PFSK-1 (cell line): ENCODE data around the gene NT5C1A.

Experiments used
- FOXP2 ChIP-seq: optimal IDR thresholded peaks from 2 replicates; pipeline ENCODE3; 2011; ENCODE audit warnings: borderline replicate concordance, control low read depth, inconsistent platforms; ENCODE audit not compliant: insufficient read depth; ENCODE audit errors: extremely low read length, extremely low read depth
- POLR2AphosphoS5 ChIP-seq: IDR thresholded peaks from 2 replicates; pipeline ENCODE4 v1.6.1; 2012; ENCODE audit warnings: low read depth, mild to moderate bottlenecking, control low read depth, low read length, moderate library complexity
- SIN3A ChIP-seq: IDR thresholded peaks from 2 replicates; pipeline ENCODE4 v1.6.1; 2012; ENCODE audit warnings: mild to moderate bottlenecking, low read length, moderate library complexity, borderline replicate concordance; ENCODE audit not compliant: insufficient read depth
- TAF1 ChIP-seq: IDR thresholded peaks from 2 replicates; pipeline ENCODE4 v1.6.1; 2012; ENCODE audit warnings: low read length, control low read depth, borderline replicate concordance; ENCODE audit not compliant: insufficient read depth
- TF ChIP-seq, protein P1 (sequence below), 2 experiments: IDR thresholded peaks; 2 replicates each; pipeline versions ENCODE4 v1.6.1 to v1.8.0; 2011 to 2012; ENCODE audit warnings: low read depth in 2 of 2, low read length in 2 of 2, control low read depth in 1 of 2, inconsistent platforms in 1 of 2, mild to moderate bottlenecking in 1 of 2, moderate library complexity in 1 of 2; ENCODE audit not compliant: insufficient read depth in 1 of 2

NT5C1A gene

DNA sequence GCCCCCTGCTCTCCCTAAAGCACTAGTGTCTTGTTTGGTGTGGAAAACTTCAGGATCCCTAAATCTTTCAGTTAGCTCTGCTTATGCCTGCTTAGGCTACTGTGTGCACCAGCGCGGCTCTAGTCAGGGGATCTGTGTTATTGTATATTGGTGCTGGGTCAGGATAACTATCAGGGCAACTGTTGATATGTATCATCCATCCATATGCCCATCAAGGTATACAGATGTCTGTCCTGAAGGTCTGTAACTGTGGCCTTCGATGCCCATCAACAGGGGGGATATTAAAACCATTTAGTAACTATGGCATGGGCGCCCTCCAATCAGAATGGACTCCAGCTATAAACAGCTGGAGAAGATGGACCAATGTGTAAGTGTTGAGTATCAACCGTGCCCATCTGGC is 12.4 kb downstream of the NT5C1A start:
- no peak for TF ChIP-seq FOXP2
- TF ChIP-seq SIN3A: no peak
- no peak for TF ChIP-seq POLR2AphosphoS5
- TF ChIP-seq TAF1: no peak
- TF ChIP-seq, protein P1, sequence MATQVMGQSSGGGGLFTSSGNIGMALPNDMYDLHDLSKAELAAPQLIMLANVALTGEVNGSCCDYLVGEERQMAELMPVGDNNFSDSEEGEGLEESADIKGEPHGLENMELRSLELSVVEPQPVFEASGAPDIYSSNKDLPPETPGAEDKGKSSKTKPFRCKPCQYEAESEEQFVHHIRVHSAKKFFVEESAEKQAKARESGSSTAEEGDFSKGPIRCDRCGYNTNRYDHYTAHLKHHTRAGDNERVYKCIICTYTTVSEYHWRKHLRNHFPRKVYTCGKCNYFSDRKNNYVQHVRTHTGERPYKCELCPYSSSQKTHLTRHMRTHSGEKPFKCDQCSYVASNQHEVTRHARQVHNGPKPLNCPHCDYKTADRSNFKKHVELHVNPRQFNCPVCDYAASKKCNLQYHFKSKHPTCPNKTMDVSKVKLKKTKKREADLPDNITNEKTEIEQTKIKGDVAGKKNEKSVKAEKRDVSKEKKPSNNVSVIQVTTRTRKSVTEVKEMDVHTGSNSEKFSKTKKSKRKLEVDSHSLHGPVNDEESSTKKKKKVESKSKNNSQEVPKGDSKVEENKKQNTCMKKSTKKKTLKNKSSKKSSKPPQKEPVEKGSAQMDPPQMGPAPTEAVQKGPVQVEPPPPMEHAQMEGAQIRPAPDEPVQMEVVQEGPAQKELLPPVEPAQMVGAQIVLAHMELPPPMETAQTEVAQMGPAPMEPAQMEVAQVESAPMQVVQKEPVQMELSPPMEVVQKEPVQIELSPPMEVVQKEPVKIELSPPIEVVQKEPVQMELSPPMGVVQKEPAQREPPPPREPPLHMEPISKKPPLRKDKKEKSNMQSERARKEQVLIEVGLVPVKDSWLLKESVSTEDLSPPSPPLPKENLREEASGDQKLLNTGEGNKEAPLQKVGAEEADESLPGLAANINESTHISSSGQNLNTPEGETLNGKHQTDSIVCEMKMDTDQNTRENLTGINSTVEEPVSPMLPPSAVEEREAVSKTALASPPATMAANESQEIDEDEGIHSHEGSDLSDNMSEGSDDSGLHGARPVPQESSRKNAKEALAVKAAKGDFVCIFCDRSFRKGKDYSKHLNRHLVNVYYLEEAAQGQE (IDR thresholded peaks at IDR 0.05; ENCODE audit: insufficient read depth in 1 of 2, low read depth in 2 of 2, low read length in 2 of 2): no peak

DNA sequence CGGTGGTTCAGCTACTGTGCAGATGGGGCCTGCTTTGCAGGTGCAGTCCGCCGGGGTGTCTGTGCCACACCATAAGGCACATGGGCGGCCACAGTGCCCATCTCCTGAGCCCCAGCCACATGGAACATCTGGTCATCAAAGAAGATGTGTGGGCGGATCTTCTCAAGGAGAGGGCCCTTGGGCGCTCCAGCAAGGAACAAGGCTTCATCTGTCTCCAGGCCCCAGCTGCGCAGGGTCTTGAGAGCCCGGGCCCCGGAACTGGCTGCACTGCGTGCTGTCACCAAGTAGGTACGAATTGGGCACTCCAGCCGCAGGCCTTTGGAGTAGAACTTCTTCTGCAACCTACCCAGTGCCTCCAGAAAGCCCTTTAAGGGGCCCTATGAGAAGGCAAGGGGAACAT is 12.8 kb downstream of the NT5C1A start:
- TF ChIP-seq, protein P1 (IDR thresholded peaks at IDR 0.05; ENCODE audit: insufficient read depth in 1 of 2, low read depth in 2 of 2, low read length in 2 of 2): no peak
- TF ChIP-seq POLR2AphosphoS5: no peak
- no peak for TF ChIP-seq FOXP2
- TF ChIP-seq TAF1: no peak
- TF ChIP-seq SIN3A: no peak

DNA sequence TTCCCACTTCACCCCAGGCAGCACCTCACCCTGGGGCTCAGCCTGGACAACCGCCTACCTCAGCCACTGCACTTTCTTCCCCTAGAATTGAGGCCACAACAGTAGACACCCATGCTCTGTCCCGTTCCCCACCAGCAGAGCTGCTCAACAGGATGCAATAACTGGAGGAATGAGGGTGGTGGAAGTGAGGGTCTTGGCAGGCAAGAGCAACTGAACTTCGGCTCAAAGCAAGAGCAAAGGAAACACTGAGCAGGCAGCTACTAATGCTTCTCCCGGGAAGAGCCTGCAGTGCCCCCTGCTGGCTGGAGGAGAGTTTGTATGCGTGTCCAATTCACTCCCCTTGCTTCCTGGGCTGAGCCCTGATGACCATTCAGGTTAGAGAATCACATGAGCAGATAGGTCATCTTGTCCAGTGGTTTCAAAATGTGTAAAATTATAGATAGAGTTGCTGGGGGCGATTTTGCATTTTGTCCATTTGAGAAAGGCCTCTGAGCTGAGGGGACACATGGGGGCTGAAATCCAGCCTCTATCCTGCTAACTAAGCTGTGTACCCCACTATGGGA is 13.9 kb downstream of the NT5C1A start:
- TF ChIP-seq SIN3A: no peak
- peak; percentile 44; the same call in 1 of the 2 replicates for TF ChIP-seq POLR2AphosphoS5

DNA sequence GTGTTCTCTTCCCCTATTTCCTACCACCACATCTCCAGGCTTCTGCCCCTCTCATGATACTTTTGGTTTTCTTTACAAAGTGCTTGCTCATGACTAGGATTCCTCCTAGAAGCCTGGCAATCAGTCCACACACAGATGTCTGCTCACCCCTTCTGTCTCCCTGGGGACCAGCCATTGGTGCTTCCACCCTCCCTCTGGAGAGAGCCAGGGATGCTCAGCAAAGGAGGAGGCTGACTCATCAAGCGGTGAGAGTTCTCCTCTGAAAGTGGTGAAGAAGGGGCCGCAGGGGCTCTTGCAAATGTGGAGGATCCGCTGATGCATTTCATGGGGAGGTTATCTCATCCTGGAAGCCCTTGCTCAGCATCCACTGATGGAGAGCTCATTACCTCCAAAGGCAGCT is 14.5 kb downstream of the NT5C1A start:
- TF ChIP-seq SIN3A (no peak), POLR2AphosphoS5 (no peak), FOXP2 (no peak)

DNA sequence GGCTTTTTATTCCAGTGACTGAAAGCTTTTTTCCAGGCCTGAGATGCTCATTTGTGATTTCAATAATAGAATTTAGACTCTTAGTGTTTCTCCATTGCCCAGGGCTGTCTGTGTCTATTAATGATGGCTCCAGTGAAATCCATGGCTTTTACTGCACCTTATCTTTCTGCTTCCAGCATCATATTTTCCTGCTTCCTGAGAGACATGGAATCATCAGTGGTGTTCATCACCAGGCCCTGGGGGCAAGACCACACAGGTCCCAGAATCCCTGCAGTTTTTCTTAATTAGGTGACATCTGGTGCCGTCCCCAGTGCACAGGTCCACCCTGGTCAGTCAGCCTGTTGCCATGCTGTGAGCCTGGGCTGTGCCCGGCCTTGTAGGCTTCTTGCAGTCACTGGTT is 15.5 kb downstream of the NT5C1A start:
- TF ChIP-seq, protein P1 (IDR thresholded peaks at IDR 0.05; ENCODE audit: insufficient read depth in 1 of 2, low read depth in 2 of 2, low read length in 2 of 2): no peak

DNA sequence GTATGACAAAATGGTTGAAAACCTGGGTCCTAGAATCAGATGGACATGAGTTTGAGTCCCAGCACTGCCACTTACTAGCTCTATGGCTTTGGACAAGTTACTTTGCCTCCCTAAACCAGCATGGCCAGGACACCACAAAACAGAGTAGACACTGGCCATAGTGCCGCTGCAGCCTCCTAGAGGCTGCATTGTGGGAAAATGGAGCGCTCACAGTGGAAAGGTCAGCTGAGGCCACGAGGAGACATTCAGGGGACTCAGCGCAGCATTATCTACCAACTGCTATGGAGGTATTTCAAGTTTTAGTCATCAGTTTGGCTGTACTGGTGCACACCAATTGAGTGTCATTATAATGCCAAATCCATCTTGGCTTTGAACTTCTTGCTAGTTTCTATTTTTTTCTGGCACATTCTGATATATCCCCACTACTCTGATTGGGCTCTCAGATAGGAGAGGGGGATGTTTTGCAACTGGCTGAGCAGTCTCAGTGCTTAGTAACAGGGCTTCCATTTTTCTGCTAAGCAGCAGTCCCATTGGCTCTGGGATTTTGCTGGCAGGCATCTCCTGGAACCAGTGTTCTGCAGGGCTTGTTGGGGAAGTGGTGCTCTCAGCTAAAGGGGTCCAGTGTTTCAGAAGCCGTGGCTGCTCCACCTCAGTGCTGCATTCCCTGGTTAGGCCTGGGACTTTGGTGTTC is 16.2 kb downstream of the NT5C1A start:
- no peak for TF ChIP-seq SIN3A
- TF ChIP-seq TAF1: no peak
- TF ChIP-seq POLR2AphosphoS5: no peak
- TF ChIP-seq FOXP2: no peak
- TF ChIP-seq, protein P1 (IDR thresholded peaks at IDR 0.05; ENCODE audit: insufficient read depth in 1 of 2, low read depth in 2 of 2, low read length in 2 of 2): no peak
